ENCODE data around the gene OLIG3.

DNA sequence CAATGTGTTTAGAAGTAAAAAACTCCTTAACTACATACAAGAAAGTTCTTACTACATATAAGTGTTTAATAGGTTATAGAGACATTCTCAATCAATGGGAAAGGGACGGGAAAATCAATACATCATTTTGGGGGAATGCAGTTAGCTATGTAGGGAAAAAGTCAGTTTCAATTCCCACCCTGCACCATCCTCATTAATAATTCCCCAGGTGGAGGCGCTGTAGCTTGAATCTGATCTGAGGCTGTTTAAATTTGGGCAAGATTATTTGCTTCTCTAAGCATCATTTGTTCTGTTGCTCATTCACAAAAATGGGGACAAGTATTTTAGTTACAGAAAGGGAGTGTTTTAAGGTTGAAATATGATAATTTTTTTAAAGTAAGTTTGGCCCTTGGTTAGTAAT is 19.1 kb downstream of the OLIG3 start:
- TF ChIP-seq POLR2AphosphoS5 (IDR thresholded peaks at IDR 0.05; ENCODE audit: low read depth, low read length): no peak
- no peak for TF ChIP-seq TAF1 (IDR thresholded peaks at IDR 0.05; ENCODE audit: borderline replicate concordance, insufficient read depth, low read length)
- TF ChIP-seq, protein P1, sequence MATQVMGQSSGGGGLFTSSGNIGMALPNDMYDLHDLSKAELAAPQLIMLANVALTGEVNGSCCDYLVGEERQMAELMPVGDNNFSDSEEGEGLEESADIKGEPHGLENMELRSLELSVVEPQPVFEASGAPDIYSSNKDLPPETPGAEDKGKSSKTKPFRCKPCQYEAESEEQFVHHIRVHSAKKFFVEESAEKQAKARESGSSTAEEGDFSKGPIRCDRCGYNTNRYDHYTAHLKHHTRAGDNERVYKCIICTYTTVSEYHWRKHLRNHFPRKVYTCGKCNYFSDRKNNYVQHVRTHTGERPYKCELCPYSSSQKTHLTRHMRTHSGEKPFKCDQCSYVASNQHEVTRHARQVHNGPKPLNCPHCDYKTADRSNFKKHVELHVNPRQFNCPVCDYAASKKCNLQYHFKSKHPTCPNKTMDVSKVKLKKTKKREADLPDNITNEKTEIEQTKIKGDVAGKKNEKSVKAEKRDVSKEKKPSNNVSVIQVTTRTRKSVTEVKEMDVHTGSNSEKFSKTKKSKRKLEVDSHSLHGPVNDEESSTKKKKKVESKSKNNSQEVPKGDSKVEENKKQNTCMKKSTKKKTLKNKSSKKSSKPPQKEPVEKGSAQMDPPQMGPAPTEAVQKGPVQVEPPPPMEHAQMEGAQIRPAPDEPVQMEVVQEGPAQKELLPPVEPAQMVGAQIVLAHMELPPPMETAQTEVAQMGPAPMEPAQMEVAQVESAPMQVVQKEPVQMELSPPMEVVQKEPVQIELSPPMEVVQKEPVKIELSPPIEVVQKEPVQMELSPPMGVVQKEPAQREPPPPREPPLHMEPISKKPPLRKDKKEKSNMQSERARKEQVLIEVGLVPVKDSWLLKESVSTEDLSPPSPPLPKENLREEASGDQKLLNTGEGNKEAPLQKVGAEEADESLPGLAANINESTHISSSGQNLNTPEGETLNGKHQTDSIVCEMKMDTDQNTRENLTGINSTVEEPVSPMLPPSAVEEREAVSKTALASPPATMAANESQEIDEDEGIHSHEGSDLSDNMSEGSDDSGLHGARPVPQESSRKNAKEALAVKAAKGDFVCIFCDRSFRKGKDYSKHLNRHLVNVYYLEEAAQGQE (IDR thresholded peaks at IDR 0.05; ENCODE audit: insufficient read depth in 1 of 2, low read depth in 2 of 2, low read length in 2 of 2): no peak

All from PFSK-1 (cell line).